PC-9 (cell line): ENCODE measurements around the gene KDM4F. TPM values are rescaled to one million over a fixed set of nuclear protein-coding genes. Genes with fewer than 3 reads are reported as not detected.

ENCODE experiments used
- BruUV-seq: library from RNA; stranded (reverse); fragments of 400-500 nt; replicated peaks from 2 replicates; lab custom pipeline; 2021; lab: Mats Ljungman, UMichigan
- CTCF ChIA-PET: fragments of 300-600 bp; sonication (Branson Sonifier 250); formaldehyde crosslinking; loops from one replicate; lab custom pipeline; 2022; ENCODE audit warnings: antibody characterized with exemption; lab: Charles Lee
- POLR2A ChIA-PET: fragments of 300-600 bp; sonication (Branson Sonifier 250); formaldehyde crosslinking; loops from one replicate; lab custom pipeline; 2022; ENCODE audit warnings: antibody characterized with exemption; ENCODE audit not compliant: unreplicated experiment; lab: Charles Lee
- DNase-seq, 2 experiments: peaks; one replicate each; pipeline versions ENCODE4 v3.0.0 to v3.0.0-alpha.2; 2015 to 2022; ENCODE audit warnings: mixed read lengths in 1 of 2
- H2AFZ ChIP-seq: fragments of 200-600 bp; sonication (generic); 2 replicates; pipeline ENCODE4 v1.8.1; 2017; ENCODE audit warnings: antibody characterized with exemption
- H3F3A ChIP-seq: fragments of 200-600 bp; sonication (generic); 2 replicates; pipeline ENCODE4 v1.8.1; 2017; ENCODE audit warnings: antibody characterized with exemption, mild to moderate bottlenecking, low read depth; ENCODE audit not compliant: insufficient read depth
- H3K27ac ChIP-seq: fragments of 200-600 bp; sonication (generic); 2 replicates; pipeline ENCODE4 v1.6.1; 2016; ENCODE audit warnings: mixed run types
- H3K27me3 ChIP-seq: fragments of 200-600 bp; sonication (generic); 2 replicates; pipeline ENCODE4 v1.6.1; 2016; ENCODE audit warnings: low read depth, mixed run types; ENCODE audit not compliant: insufficient read depth
- H3K36me3 ChIP-seq: fragments of 200-600 bp; sonication (generic); 2 replicates; pipeline ENCODE4 v1.6.1; 2016; ENCODE audit warnings: low read depth, mixed run types
- H3K4me1 ChIP-seq: fragments of 200-600 bp; sonication (generic); replicated peaks from 2 replicates; pipeline ENCODE4 v1.6.1; 2016; ENCODE audit warnings: mixed run types; ENCODE audit not compliant: insufficient read depth
- H3K4me2 ChIP-seq: fragments of 200-600 bp; sonication (generic); 2 replicates; pipeline ENCODE4 v1.6.1; 2017; ENCODE audit warnings: mixed run types
- H3K4me3 ChIP-seq: fragments of 200-600 bp; sonication (generic); 2 replicates; pipeline ENCODE4 v1.6.1; 2016; ENCODE audit warnings: mixed run types
- H3K79me2 ChIP-seq: fragments of 200-600 bp; sonication (generic); 2 replicates; pipeline ENCODE4 v1.6.1; 2017; ENCODE audit warnings: low read depth, mixed run types
- H3K9me2 ChIP-seq: fragments of 200-600 bp; sonication (generic); 2 replicates; pipeline ENCODE4 v1.8.1; 2017; ENCODE audit warnings: mild to moderate bottlenecking; ENCODE audit not compliant: insufficient read depth
- H3K9me3 ChIP-seq: fragments of 200-600 bp; sonication (generic); 2 replicates; pipeline ENCODE4 v1.8.1; 2016; ENCODE audit warnings: low read depth; ENCODE audit not compliant: insufficient read depth
- H4K20me1 ChIP-seq: fragments of 200-600 bp; sonication (generic); 2 replicates; pipeline ENCODE4 v1.8.1; 2017; ENCODE audit not compliant: insufficient read depth
- EZH2 ChIP-seq: fragments of 200-600 bp; sonication (generic); IDR thresholded peaks from 2 replicates; pipeline ENCODE4 v1.8.0; 2017; ENCODE audit warnings: antibody characterized with exemption, low read depth
- intact Hi-C: fragments of 100-400 bp; cut with micrococcal nuclease; formaldehyde crosslinking; loops from one replicate; pipeline ENCODE4 v1.10.0; 2022; ENCODE audit not compliant: unreplicated experiment
- total RNA-seq: library from RNA; stranded (reverse); gene quantifications from 2 replicates; pipeline ENCODE4 v1.2.3, GENCODE V29; 2021
- TF ChIP-seq, protein P1 (sequence below): fragments of 200-600 bp; sonication (generic); conservative IDR thresholded peaks from 2 replicates; pipeline ENCODE4 v1.6.1; 2017; ENCODE audit warnings: mixed run types, antibody characterized with exemption, mild to moderate bottlenecking, moderate library complexity

KDM4F gene
- total RNA-seq, 1 experiment from 2014 or later: not detected

DNA sequence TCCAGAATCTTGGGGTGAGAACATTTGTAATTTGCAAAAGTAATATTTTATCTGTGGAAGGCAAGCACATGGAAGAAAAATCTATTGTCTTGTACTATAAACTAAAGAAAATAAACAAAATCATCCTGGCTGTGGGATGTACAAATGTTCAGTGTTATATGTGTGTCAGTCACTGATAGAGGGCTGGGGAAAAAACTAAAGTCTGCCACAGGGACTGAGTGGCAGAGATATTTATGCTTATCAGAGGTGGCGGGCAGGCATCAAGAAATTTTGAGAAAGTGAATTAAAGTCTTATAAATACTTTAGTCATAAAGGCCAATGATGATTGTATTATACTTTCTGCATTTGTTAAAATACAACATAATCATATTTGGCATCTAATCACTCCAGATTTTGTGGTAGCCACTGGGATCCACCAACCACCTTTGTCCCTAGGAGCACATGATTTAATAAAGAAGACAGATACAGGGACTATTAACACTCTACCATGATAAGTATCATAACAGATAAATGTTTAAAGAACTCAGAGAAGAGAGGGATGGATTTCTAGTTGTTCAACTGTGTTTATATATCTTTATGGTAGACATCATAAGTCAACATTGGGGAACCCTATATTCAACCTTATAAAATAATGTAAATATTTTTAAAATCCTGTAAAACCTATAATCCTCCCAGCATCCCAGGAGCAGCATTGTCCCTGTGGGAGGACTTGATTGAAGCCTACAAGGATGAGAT, 37.8 kb downstream of the KDM4F start:
- H2AFZ ChIP-seq: no peak overlapping the region
- intact Hi-C loops: no loop called here
- TF ChIP-seq EZH2: no peak
- TF ChIP-seq, protein P1, sequence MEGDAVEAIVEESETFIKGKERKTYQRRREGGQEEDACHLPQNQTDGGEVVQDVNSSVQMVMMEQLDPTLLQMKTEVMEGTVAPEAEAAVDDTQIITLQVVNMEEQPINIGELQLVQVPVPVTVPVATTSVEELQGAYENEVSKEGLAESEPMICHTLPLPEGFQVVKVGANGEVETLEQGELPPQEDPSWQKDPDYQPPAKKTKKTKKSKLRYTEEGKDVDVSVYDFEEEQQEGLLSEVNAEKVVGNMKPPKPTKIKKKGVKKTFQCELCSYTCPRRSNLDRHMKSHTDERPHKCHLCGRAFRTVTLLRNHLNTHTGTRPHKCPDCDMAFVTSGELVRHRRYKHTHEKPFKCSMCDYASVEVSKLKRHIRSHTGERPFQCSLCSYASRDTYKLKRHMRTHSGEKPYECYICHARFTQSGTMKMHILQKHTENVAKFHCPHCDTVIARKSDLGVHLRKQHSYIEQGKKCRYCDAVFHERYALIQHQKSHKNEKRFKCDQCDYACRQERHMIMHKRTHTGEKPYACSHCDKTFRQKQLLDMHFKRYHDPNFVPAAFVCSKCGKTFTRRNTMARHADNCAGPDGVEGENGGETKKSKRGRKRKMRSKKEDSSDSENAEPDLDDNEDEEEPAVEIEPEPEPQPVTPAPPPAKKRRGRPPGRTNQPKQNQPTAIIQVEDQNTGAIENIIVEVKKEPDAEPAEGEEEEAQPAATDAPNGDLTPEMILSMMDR: no peak
- DNase-seq: no peak
- no peaks in the 10 kb centered on the region for H3K27me3 ChIP-seq
- peaks cover 10% of the 10 kb centered on the region; the same call in 1 of the 2 replicates for H3K79me2 ChIP-seq
- H3K4me2 ChIP-seq: no peak overlapping the region
- CTCF ChIA-PET: no interaction called here
- no peak overlapping the region for H3K27ac ChIP-seq
- no peaks in the 10 kb centered on the region for H3K9me3 ChIP-seq
- POLR2A ChIA-PET: no interaction called here
- H3K9me2 ChIP-seq: no peaks in the 10 kb centered on the region
- H3K36me3 ChIP-seq: no peaks in the 10 kb centered on the region
- H4K20me1 ChIP-seq: no peaks in the 10 kb centered on the region
- peaks cover 8% of the 10 kb centered on the region; the same call in 1 of the 2 replicates for H3F3A ChIP-seq
- H3K4me1 ChIP-seq: peaks cover 32% of the 10 kb centered on the region
- no TSS peak for BruUV-seq
- H3K4me3 ChIP-seq: no peak overlapping the region

DNA sequence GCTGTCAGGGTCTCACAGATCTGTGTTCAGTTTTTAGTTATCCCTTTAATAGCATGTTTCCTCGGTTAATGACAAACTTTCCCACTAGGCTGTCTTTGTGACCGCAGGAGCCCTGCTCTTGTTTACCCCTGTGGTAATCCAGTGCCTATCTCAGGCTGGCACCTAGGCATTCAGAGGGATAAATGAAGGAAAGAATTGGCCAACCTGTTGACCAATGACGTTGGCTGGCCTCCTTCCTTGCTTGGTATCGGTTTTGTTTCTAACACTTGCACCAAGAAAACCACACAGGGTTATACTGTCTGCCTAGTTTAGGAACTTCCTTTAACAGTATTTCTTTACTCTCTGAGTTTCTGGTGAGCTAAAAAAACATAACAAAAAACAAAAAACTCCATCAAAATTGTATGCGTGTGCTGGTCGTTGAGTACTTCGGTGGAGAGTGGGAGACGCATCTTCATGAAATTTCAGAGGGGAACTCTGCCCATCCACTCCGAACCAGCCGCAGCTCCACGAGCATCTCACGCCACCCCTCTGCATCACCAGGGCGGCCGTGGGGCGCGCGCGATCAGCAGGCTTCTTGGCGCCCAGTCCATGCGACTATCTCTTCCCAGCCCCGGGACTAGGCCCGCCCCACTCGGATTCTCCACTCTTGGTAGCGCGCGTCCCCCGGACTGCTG, 39.9 kb downstream of the KDM4F start:
- no peaks in the 10 kb centered on the region for H4K20me1 ChIP-seq
- no peaks in the 10 kb centered on the region for H3K27me3 ChIP-seq
- H3K36me3 ChIP-seq: no peaks in the 10 kb centered on the region
- peaks cover 24% of the 10 kb centered on the region for H3F3A ChIP-seq
- no peaks in the 10 kb centered on the region for H3K9me2 ChIP-seq
- H3K4me3 ChIP-seq: peak overlapping the region; percentile 93
- ChIA-PET CTCF (no interaction called here), POLR2A (no interaction called here)
- H3K4me2 ChIP-seq: peak overlapping the region; percentile 86
- intact Hi-C loops: loop anchor here (1.0 kb wide), 1 partner anchor 62 kb away; no protein-coding TSS in a partner anchor
- peaks cover 10% of the 10 kb centered on the region; the same call in 1 of the 2 replicates for H3K79me2 ChIP-seq
- peak overlapping the region; percentile 93 for H2AFZ ChIP-seq
- no peak for TF ChIP-seq EZH2
- TF ChIP-seq, protein P1: no peak; the same call in 1 of the 2 replicates
- H3K4me1 ChIP-seq: peaks cover 49% of the 10 kb centered on the region
- no peak for DNase-seq
- H3K27ac ChIP-seq: no peak overlapping the region
- no peaks in the 10 kb centered on the region for H3K9me3 ChIP-seq
- BruUV-seq: TSS peak; percentile 41
